Astrocyte of the cerebellum (primary cell): ENCODE results near the gene GNAI2.

Experiments used
- DNase-seq: peaks from one replicate; pipeline ENCODE4 v3.0.0-alpha.2; 2011; ENCODE audit warnings: low read depth
- H3K4me3 ChIP-seq: 2 replicates; pipeline ENCODE4 v1.5.1; 2011; ENCODE audit warnings: mild to moderate bottlenecking, low read depth, low read length, moderate library complexity
- CTCF ChIP-seq: IDR thresholded peaks from 2 replicates; pipeline ENCODE4 v1.5.1; 2012; ENCODE audit warnings: low read length, low read depth, moderate library complexity, mild to moderate bottlenecking; ENCODE audit errors: missing control alignments
- in situ Hi-C: cut with HindIII; loops from 2 replicates; pipeline ENCODE4 v1.10.0; 2017; ENCODE audit warnings: low sequenced_read_pairs

Gene GNAI2

GRCh38 chr3:50192689-50193141 is 43.3 kb upstream of the GNAI2 start:
- in situ Hi-C loops: loop anchor here (5.0 kb wide), 1 partner anchor 50 kb away; no protein-coding TSS in a partner anchor
- no peak for DNase-seq

GRCh38 chr3:50193286-50193685 is 42.7 kb upstream of the GNAI2 start:
- no peak overlapping the region for H3K4me3 ChIP-seq

More at GRCh38 chr3:50192689-50193141, 43.3 kb upstream of the GNAI2 start:
- peak; percentile 96 for TF ChIP-seq CTCF
- no peak overlapping the region for H3K4me3 ChIP-seq

GRCh38 chr3:50193746-50194127 is 42.3 kb upstream of the GNAI2 start:
- TF ChIP-seq CTCF: no peak

More at GRCh38 chr3:50193286-50193685, 42.7 kb upstream of the GNAI2 start:
- TF ChIP-seq CTCF: no peak
- DNase-seq: no peak
- in situ Hi-C loops: loop anchor here (5.0 kb wide), 1 partner anchor 49 kb away; no protein-coding TSS in a partner anchor

GRCh38 chr3:50194128-50194902 is 41.7 kb upstream of the GNAI2 start:
- in situ Hi-C loops: loop anchor here (5.0 kb wide), 1 partner anchor 48 kb away; no protein-coding TSS in a partner anchor
- TF ChIP-seq CTCF: peak; percentile 88
- no peak for DNase-seq
- no peak overlapping the region for H3K4me3 ChIP-seq

More at GRCh38 chr3:50193746-50194127, 42.3 kb upstream of the GNAI2 start:
- in situ Hi-C loops: loop anchor here (5.0 kb wide), 1 partner anchor 49 kb away; no protein-coding TSS in a partner anchor
- no peak overlapping the region for H3K4me3 ChIP-seq
- DNase-seq: no peak

GRCh38 chr3:50194903-50195500 is 41.0 kb upstream of the GNAI2 start:
- DNase-seq: no peak
- no peak overlapping the region for H3K4me3 ChIP-seq
- in situ Hi-C loops: loop anchor here (5.0 kb wide), 1 partner anchor 47 kb away; no protein-coding TSS in a partner anchor
- TF ChIP-seq CTCF: no peak

- no peak for TF ChIP-seq CTCF
- DNase-seq: no peak
- in situ Hi-C loops: no loop called here
- no peak overlapping the region for H3K4me3 ChIP-seq
These were observed 40.3 kb upstream of the GNAI2 start for GRCh38 chr3:50195501-50196252.
